Skeletal muscle tissue (tissue), 5 donors: ENCODE data around the gene NFE2. TPM values are rescaled to one million over a fixed set of nuclear protein-coding genes. Genes with fewer than 3 reads are reported as not detected.

Source experiments
- H3K27ac ChIP-seq: one replicate; pipeline ENCODE4 v1.7.0; 2013; ENCODE audit warnings: mild to moderate bottlenecking, low read depth, low read length, inconsistent platforms
- H3K27me3 ChIP-seq, 3 donors: one replicate each; pipeline ENCODE4 v1.7.0; 2013; ENCODE audit warnings: low read length in 3 of 3; ENCODE audit not compliant: control insufficient read depth in 3 of 3, insufficient read depth in 3 of 3
- H3K36me3 ChIP-seq, 3 donors: one replicate each; pipeline ENCODE4 v1.7.0; 2013; ENCODE audit warnings: low read length in 3 of 3; ENCODE audit not compliant: control insufficient read depth in 3 of 3, insufficient read depth in 3 of 3
- H3K4me1 ChIP-seq, 3 donors: one replicate each; pipeline ENCODE4 v1.7.0; 2013; ENCODE audit warnings: low read length in 3 of 3, mild to moderate bottlenecking in 3 of 3; ENCODE audit not compliant: control insufficient read depth in 3 of 3, insufficient read depth in 3 of 3
- H3K4me3 ChIP-seq, 3 donors: one replicate each; pipeline ENCODE4 v1.7.0; 2013; ENCODE audit warnings: low read length in 3 of 3
- H3K9ac ChIP-seq, 3 donors: one replicate each; pipeline ENCODE4 v1.7.0; 2013; ENCODE audit warnings: low read length in 3 of 3, mild to moderate bottlenecking in 3 of 3, moderate library complexity in 2 of 3, low read depth in 1 of 3
- H3K9me3 ChIP-seq, 3 donors: one replicate each; pipeline ENCODE4 v1.7.0; 2013; ENCODE audit warnings: low read length in 3 of 3; ENCODE audit not compliant: control insufficient read depth in 3 of 3
- small RNA-seq: library from RNA; depleted of rRNA; stranded (forward); fragments of <200 nt; gene quantifications from one replicate; pipeline ENCODE3, GENCODE V24; 2014
- total RNA-seq: library from RNA; depleted of rRNA; stranded (reverse); fragments of >200 nt; gene quantifications from one replicate; pipeline ENCODE4 v1.2.3, GENCODE V29; 2014
- donor health status: Osteomylitis.

The NFE2 gene
- total RNA-seq, 1 donor from 2014 or later, result 5.2 TPM

GRCh38 chr12:54258201-54258681 is 42.6 kb downstream of the NFE2 start:
- Histone ChIP-seq H3K9me3 (no peaks in the 10 kb centered on the region), H3K27ac (no peak overlapping the region), H3K9ac (no peak overlapping the region), H3K4me1 (peaks cover 19 to 27% (median 20%) of the 10 kb centered on the region in 3 donors), H3K36me3 (peaks cover 9 to 20% (median 15%) of the 10 kb centered on the region in 3 donors), H3K27me3 (no peaks in the 10 kb centered on the region), H3K4me3 (no peak overlapping the region)

GRCh38 chr12:54257332-54257731 is 43.5 kb downstream of the NFE2 start:
- Histone ChIP-seq H3K27me3 (no peaks in the 10 kb centered on the region), H3K9me3 (no peaks in the 10 kb centered on the region), H3K4me1 (peaks cover 15 to 21% (median 17%) of the 10 kb centered on the region in 3 donors), H3K27ac (no peak overlapping the region), H3K36me3 (peaks cover 9 to 20% (median 15%) of the 10 kb centered on the region in 3 donors), H3K4me3 (no peak overlapping the region), H3K9ac (no peak overlapping the region)

GRCh38 chr12:54253240-54253639 is 47.6 kb downstream of the NFE2 start:
- Histone ChIP-seq H3K4me3 (no peak overlapping the region), H3K27ac (no peak overlapping the region), H3K9ac (no peak overlapping the region), H3K27me3 (no peaks in the 10 kb centered on the region), H3K4me1 (peaks cover 0 to 7% (median 7%) of the 10 kb centered on the region in 3 donors), H3K36me3 (peaks cover 9 to 20% (median 15%) of the 10 kb centered on the region in 3 donors), H3K9me3 (no peaks in the 10 kb centered on the region)

DNA sequence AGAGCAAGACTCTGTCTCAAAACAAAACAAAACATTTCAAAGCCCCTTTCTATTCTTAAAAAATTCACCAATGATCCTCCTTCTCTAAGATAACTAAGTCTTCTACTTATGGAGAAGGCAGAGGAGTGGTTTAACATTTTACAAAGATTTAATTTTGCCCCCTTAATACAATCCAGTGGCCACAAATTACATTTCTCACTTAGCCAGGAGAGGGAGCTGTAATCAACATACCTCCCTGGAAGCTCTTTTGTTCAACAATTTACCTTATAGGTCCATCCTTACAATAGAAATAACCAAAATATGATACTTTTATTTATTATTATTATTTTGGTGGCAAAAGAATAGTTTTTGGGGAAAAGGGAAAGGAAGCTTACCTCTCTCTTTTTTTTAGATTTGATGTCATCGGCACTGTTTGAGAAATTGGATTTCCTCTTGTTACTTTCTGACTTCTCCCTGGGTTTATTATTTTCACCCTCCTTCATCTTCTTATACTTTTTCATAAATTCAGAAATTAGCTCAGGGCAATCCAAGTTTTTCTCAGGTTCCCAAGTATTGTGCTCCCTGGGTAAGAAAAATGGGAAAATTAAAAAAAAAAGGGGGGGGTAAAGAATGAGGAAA is 49.0 kb downstream of the NFE2 start:
- H3K4me1 ChIP-seq, result peaks cover 0 to 7% (median 7%) of the 10 kb centered on the region in 3 donors
- H3K9ac ChIP-seq, result no peak overlapping the region
- no peak overlapping the region for H3K27ac ChIP-seq
- no peaks in the 10 kb centered on the region for H3K9me3 ChIP-seq
- H3K4me3 ChIP-seq, result no peak overlapping the region
- H3K27me3 ChIP-seq, result no peaks in the 10 kb centered on the region
- peaks cover 7 to 18% (median 10%) of the 10 kb centered on the region in 3 donors for H3K36me3 ChIP-seq

GRCh38 chr12:54249489-54249888 is 51.3 kb downstream of the NFE2 start:
- Histone ChIP-seq H3K4me3 (no peak overlapping the region), H3K9me3 (no peaks in the 10 kb centered on the region), H3K27ac (no peak overlapping the region), H3K36me3 (peaks cover 4 to 6% (median 4%) of the 10 kb centered on the region in 3 donors), H3K4me1 (peaks cover 5 to 7% (median 7%) of the 10 kb centered on the region in 3 donors), H3K9ac (no peak overlapping the region), H3K27me3 (no peaks in the 10 kb centered on the region)

DNA sequence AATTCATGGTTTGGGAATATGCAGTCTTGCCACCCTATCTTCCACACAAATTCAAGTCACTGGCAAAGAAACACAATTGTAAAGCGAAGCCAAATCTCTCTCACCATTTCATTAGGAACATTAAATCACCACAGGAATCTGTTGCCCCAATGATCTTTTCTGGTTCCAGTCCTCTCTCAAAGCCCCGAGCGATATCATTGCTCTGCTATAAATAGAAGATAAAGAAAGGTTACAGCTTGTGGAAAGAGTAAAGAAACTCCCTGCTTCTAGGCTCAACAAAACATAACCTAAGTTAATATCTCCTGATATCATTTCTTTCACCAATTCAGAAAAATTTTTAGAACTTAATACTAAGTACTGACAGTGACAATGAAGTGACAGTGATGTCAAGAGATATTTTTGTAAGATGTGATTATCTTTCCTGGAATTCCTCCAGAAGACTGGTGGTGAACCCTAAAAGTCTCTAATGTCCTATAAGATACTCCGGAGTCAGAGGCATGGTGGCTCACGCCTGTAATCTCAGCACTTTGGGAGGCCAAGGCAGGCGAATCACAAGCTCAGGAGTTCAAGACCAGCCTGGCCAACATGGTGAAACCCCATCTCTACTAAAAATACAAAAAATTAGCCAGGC is 54.7 kb downstream of the NFE2 start:
- Histone ChIP-seq H3K27me3 (no peaks in the 10 kb centered on the region), H3K4me3 (no peak overlapping the region), H3K27ac (peak overlapping the region; percentile 72), H3K36me3 (peaks cover 4 to 17% (median 14%) of the 10 kb centered on the region in 3 donors), H3K9me3 (no peaks in the 10 kb centered on the region), H3K4me1 (peaks cover 5 to 7% (median 7%) of the 10 kb centered on the region in 3 donors), H3K9ac (peak overlapping the region in 2 of 3 donors; percentile 33 to 40)

Small RNAs within 50 kb of the gene (small RNA-seq; reads per million reads assigned to genes)
- 320 reads per million, percentile 97 among the genes with 10 or more reads in this experiment for gene MIR148B
- not detected for gene RN7SL390P
- gene RN7SL744P, result not detected
- gene RNU6-950P, result not detected

Other genes with a start within 250 kb of the NFE2 start
- 1.0 TPM for gene HOXC4, start 247.2 kb downstream of the NFE2 start, total RNA-seq
- 27.7 TPM for gene SMUG1, start 112.0 kb downstream of the NFE2 start, total RNA-seq
- 49.6 TPM for gene CBX5, start 20.9 kb downstream of the NFE2 start, total RNA-seq
- gene HNRNPA1, start 20.3 kb downstream of the NFE2 start, total RNA-seq, result 467 TPM
- gene COPZ1, start 24.1 kb upstream of the NFE2 start, total RNA-seq, result 62.6 TPM
- gene GPR84, start 63.5 kb upstream of the NFE2 start, total RNA-seq, result not detected
- 3.7 TPM for gene ZNF385A, start 83.7 kb upstream of the NFE2 start, total RNA-seq
- gene ITGA5, start 118.3 kb upstream of the NFE2 start, total RNA-seq, result 78.8 TPM
- not detected for gene GTSF1, start 172.6 kb upstream of the NFE2 start, total RNA-seq
- gene NCKAP1L, start 196.7 kb upstream of the NFE2 start, total RNA-seq, result 8.9 TPM
- gene PDE1B, start 248.6 kb upstream of the NFE2 start, total RNA-seq, result 4.2 TPM